Activated CD4-positive, alpha-beta T cell treated with anti-CD3 and anti-CD28 coated beads, Interleukin-2, amount 50 U/mL, for 24 hours (primary cell): ENCODE results near the gene SPG7.
"Not testable (repeated sequence)": the region's sequence is repeated elsewhere in the genome, so short reads cannot be mapped to it uniquely, and the experiment has no call there.

ENCODE experiments used
- DNase-seq, 2 donors: peaks; one replicate each; pipeline ENCODE4 v3.0.0-alpha.2; 2020; ENCODE audit warnings: low read depth in 1 of 2, low spot score in 1 of 2

Gene SPG7

DNA sequence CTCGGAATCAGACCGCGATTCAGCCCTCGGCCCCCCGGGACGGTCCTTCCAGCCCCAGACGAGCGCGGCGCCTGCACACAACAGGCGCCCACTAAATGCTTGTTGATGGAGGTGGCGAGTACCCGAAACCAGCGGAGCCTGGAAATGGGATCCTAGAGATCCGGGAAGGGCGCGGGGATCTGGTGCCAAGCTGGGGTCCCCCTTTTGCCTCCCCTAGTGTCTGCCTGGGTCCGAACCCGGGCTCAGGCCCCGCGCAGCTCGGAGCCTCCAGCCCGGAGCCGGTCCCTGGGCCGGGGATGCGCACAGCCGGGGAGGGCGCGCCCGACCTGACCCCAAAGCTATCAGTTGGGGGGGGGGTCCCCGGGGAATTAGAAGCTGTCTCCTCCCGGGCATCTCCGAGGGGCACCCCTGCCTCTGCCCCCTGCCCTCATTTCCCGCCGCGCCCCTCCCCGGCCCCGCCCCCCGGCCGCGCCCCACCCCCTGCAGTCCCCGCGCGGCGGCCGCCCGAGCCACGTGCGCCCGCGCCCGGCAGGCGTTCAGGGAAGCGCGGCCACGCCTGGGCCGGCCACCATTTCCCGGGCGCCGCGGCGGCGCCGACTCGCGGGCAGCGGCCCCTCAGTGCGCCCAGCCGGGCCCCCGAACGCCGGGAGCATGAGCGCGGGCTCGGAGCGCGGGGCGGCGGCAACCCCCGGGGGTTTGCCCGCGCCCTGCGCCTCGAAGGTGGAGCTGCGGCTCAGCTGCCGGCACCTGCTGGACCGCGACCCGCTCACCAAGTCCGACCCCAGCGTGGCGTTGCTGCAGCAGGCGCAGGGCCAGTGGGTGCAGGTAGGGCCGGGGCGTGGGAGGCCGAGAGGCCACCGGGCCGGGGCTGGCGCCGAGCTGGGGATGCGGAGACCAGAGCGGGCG is 67.3 kb downstream of the SPG7 start, which contains the start of gene CPNE7:
Gene CPNE7 (plus strand): TSS at position 512 of the 906 bp plus-strand sequence. CDS start 140 bp downstream, at position 652.
- no peak for DNase-seq

DNA sequence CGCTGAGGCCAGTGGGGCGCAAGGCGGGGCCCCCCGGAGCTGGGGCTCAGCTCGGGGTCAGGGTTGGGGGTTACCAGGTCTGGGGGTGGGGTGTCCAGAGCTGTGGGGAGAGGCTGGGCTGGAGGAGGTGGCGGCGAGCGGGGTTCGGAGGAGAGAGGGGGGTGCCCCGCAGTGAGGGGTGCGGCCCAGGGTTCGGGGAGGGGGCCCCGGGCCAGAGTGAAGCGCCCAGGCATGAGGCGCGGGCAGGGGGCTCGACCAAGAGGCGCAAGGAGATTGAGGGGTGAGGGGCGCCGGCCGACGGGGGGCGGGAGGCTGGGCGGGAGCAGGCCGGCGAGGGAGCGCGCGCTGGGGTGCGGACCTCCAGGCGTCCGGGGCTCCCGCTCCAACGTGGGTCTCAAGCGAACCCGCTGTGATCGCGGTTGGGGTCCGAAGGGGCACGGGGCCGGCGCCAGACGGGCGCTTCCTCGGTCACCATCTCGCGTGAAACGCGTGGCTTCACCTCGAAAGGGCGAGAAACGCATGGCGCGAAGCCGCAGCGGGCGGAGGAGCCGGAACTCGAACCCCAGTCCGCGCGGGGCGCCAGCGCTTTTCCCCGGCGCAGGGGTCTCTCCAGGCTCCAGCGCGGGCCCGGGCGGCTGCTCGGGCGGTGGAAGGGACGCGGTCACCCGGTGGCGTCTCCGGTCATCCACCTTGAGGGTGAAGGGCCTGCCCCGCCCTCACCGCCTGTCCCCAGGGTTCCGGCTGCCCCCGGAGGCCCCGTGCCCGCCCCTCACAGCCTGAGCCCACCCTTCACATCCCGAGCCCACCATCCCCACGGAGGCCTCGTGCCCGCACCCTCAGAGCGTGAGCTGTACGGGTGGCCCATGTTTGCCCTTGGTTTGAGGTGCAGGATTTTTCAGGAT is 68.2 kb downstream of the SPG7 start:
- DNase-seq, result no peak

GRCh38 chr16:89577055-89577759 is 69.0 kb downstream of the SPG7 start:
- DNase-seq, result no peak

DNA sequence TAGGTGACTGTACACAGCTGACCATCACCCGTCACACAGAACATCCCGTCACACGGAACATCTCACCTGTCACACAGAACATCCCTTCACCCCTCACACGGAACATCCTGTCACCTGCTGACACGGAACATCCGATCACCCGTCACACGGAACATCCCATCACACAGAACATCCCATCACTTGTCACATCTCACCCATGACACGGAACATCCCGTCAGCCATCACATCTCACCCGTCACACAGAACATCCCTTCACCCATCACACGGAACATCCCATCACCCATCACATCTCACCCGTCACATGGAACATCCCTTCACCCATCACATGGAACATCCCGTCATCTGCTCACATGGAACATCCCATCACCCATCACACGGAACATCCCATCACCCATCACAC is 71.1 kb downstream of the SPG7 start:
- no peak for DNase-seq

- DNase-seq, result no peak
Observed at GRCh38 chr16:89581045-89581695, 73.0 kb downstream of the SPG7 start.

DNA sequence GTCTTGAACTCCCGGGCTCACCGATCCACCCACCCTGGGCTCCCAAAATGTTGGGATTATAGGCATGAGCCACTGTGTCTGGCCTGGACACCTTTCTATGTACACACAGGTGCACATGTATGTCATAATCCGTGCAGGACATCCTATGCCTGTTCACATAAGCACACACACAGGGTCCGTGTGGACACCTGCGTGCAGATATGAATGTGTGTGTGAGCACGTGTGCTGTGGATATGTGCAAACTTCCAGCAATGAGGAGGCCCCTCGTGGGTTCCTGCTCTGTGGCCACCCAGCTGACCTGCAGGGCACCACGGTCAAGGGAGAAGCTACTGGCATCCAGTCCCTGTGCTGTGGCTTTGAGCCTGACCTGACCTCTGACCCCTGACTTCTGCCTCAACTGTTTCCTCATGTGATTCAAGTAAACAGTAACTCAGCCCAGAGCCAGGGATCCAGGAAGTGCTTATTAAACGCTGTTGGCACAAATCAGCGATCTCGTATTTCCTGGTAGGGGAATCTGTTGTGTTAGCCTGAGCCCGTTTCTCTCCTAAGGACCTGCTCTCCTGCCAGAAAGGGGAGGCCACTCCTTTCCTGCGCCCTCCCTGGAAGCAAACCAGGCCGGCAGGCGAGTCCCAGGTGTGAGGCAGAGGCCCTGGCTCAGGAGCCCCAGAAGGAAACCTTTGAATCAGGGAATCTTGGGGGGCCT is 73.8 kb downstream of the SPG7 start:
- DNase-seq, result no peak

- no peak for DNase-seq
Observed at GRCh38 chr16:89582614-89583196, 74.5 kb downstream of the SPG7 start.

DNA sequence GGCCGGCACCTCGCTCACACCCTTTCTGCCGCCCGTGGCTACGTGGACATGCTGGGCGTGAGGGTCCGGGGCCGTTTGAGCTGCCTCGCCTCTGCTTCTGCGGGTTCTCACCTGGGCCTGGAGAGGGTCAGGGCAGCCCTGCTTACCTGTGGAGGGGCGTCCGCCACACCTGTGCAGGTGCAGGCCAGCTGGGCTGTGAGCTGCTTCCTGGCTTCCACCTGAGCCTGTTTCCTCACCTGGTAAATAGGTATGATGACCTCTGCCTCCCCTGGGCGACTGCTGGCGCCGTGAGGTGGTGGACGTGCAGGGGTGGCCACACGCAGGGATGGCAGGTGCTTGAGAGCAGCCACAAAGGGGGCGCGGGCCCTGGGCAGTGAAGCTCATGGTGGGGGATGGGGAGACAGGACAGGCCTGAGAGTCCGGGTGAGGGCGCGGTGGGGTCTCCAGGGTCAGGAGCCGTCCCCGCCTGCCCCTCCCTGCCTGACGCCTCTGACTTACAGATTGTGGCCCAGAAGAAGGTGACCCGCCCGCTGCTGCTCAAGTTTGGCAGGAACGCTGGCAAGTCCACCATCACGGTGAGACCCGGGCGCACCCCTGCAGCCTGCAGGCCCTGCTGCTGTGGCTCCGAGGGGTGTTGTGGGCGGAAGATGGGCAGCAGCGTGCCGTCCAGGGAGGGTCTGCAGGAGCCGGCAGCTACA is 75.1 kb downstream of the SPG7 start:
- no peak for DNase-seq

DNA sequence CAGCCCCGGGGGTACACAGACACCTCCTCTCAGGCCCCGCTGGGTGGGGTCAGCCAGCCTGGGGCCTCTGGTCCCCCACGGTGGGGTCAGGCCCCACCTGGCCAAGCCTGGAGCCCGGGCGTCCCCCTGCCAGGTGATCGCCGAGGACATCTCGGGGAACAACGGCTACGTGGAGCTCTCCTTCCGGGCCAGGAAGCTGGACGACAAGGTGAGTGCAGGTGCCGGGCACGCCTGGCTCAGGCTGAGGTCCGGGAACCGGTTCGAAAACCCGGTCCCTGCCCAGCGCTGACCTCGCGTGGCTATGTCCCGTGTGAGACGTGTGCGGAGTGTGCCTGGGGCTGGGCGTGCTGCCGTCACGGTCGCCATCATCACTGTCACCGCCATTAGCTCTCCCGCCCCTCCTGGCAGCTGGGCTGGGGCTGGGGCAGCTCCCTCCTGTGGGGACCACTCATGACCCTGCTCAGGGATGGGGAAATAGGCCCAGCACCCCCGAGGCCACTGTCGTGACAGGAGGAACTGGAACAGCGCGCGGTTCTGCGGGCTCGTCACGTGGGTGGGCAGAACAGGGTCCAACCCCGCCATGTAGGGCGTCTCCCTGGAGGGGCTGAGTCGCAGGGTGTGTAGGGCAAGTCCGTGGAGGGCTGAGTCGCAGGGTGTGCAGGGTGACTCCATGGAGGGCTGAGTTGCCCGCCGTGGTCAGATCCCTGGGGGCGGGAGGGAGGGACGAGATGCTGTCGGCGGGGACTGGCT is 75.9 kb downstream of the SPG7 start:
- no peak for DNase-seq

- DNase-seq, result no peak
Observed at GRCh38 chr16:89584768-89585549, 76.8 kb downstream of the SPG7 start.

GRCh38 chr16:89586218-89586617 is 78.0 kb downstream of the SPG7 start:
- no peak for DNase-seq

DNA sequence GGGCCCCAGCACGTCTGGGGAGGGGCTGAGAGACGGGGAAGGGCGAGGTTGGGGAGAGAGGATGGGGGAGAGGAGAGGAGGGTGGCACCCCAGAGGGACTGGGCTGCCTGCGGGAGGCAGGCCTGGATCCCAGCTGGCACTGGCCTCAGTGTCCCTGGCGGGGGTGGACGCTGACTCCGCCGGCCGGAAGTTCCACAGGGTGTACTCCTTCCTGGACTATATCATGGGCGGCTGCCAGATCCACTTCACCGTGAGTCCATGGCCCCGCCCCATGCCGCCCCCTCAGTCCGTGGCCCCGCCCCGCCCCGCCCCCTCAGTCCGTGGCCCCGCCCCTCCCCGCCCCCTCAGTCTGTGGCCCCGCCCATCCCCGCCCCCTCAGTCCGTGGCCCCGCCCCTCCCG is 78.7 kb downstream of the SPG7 start:
- no peak for DNase-seq

DNA sequence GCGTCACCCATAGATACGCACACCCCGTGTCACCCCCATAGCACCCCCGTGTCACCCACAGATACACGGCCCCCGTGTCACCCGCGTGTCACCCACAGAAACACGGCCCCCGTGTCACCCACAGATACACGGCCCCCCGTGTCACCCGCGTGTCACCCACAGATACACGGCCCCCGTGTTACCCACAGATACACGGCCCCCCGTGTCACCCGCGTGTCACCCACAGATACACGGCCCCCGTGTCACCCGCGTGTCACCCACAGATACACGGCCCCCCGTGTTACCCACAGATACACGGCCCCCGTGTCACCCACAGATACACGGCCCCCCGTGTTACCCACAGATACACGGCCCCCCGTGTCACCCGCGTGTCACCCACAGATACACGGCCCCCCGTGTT is 79.5 kb downstream of the SPG7 start:
- DNase-seq, result not testable (repeated sequence)

DNA sequence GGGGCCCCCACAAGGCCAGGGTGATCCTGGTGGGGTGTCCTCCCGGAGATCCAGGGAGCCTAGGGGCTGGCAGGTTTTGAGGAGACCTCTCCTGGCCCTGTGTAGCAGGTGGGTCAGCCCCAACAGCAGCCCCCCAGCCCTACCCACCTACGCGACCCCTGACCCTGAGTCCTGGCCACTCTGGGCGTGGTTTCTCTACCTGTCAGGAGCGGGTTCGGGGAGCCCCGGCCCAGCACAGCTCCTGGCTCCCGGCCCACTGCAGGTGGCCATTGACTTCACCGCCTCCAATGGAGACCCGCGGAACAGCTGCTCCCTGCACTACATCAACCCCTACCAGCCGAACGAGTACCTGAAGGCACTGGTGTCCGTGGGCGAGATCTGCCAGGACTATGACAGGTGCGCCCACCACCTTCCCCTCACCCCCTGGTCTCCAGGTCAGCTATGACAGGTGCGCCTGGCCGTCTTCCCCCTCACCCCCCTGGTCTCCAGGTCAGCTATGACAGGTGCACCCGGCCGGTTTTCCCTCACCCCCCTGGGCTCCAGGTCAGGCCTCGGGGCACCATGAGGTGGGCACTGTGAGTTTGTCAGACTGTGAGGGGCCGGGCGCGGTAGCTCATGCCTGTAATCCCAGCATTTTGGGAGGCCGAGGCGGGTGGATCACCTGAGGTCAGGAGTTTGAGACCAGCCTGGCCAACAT is 80.4 kb downstream of the SPG7 start:
- DNase-seq, result no peak

DNA sequence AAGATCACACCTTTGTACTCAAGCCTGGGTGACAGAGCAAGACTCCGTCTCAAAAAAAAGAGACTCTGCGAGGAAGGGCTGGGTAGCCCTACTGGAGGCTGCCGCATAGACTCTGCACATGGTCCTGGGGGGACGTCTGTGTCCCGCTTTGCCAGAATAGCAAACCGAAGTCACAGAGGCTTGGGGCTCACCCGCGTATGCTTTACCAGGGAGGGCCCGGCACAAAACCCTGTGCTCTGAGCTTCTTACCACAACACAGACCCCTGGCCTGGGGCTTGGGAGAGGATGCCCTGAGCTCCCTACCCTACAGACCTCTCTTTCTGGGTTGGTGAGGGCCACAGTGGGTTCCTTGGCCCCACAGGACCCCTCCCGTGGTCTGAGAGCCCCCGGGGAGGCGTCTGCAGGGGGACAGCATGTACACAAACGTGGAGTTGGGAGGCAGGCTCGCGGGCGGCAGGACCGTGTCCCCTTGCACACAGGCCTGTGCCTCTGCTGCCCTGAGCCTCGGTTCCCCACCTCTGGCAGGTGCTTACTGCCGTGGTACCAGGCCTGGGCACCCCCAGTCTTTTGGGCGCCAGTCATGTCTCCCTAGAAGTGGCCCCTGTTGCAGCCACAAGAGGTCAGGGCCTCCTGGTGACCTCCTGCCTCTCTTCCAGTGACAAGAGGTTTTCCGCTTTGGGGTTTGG is 81.2 kb downstream of the SPG7 start:
- DNase-seq, result no peak

- no peak for DNase-seq
Observed at GRCh38 chr16:89593841-89594240, 85.6 kb downstream of the SPG7 start.
